Endothelial cell of umbilical vein (primary cell): ENCODE measurements around the gene POLR3GL. TPM values are rescaled to one million over a fixed set of nuclear protein-coding genes. Genes with fewer than 3 reads are reported as not detected.
A peak's percentile ranks its signal among the peaks of the same experiment; 100 is the strongest.

Experiments
- BruUV-seq: library from RNA; stranded (reverse); fragments of 400-500 nt; replicated peaks from 2 replicates; lab custom pipeline; 2021; lab: Mats Ljungman, UMichigan
- CTCF ChIA-PET: fragments of 300-600, 350-600 bp; sonication (Branson Sonifier 250); formaldehyde crosslinking; loops from one replicate; lab custom pipeline; 2021; ENCODE audit warnings: antibody characterized with exemption, inconsistent platforms; lab: Charles Lee
- POLR2A ChIA-PET: fragments of 300-600, 350-600 bp; sonication (Branson Sonifier 250); formaldehyde crosslinking; loops from one replicate; lab custom pipeline; 2021; ENCODE audit warnings: antibody characterized with exemption, inconsistent platforms; lab: Charles Lee
- DNase-seq: peaks from one replicate; pipeline ENCODE4 v3.0.0-alpha.2; 2011; ENCODE audit warnings: low read depth, low spot score
- FAIRE-seq: peaks from 2 replicates; lab custom pipeline; 2011; peaks lifted over from hg19 to GRCh38; lab: Jason Lieb, UNC
- H2AFZ ChIP-seq: 2 replicates; pipeline ENCODE4 v1.6.0; 2012; ENCODE audit warnings: low read depth, low read length, control low read depth, inconsistent platforms
- H3K27ac ChIP-seq: 2 replicates; pipeline ENCODE4 v1.5.1; 2011; ENCODE audit warnings: low read depth, mild to moderate bottlenecking, control low read depth, low read length, moderate library complexity; ENCODE audit not compliant: insufficient read depth
- H3K27me3 ChIP-seq, 2 experiments: 2 replicates each; pipeline versions ENCODE4 v1.6.0 to v1.6.1; 2011; ENCODE audit warnings: low read length in 2 of 2, mixed read lengths in 1 of 2; ENCODE audit not compliant: control insufficient read depth in 2 of 2, insufficient read depth in 2 of 2
- H3K36me3 ChIP-seq, 2 experiments: 2 replicates in 1 of 2; 3 replicates in 1 of 2; pipeline ENCODE4 v1.5.1; 2011; ENCODE audit warnings: low read length in 2 of 2, mild to moderate bottlenecking in 1 of 2, moderate library complexity in 1 of 2; ENCODE audit not compliant: control insufficient read depth in 2 of 2, insufficient read depth in 2 of 2; ENCODE audit errors: extremely low read depth in 1 of 2
- H3K4me1 ChIP-seq: 3 replicates; pipeline ENCODE4 v1.5.1; 2011; ENCODE audit warnings: mild to moderate bottlenecking, low read length; ENCODE audit not compliant: control insufficient read depth, insufficient read depth; ENCODE audit errors: extremely low read depth
- H3K4me2 ChIP-seq: 2 replicates; pipeline ENCODE4 v1.6.1; 2011; ENCODE audit warnings: low read length, control low read depth, mixed read lengths; ENCODE audit not compliant: insufficient read depth
- H3K4me3 ChIP-seq, 3 experiments: fragments of 200-600 bp in 1 of 3; sonication (generic), shearing (Covaris generic) in 1 of 3; replicated peaks in 1 of 3; 2 replicates each; pipeline ENCODE4 v1.5.1; 2011 to 2016; ENCODE audit warnings: control low read depth in 3 of 3, low read length in 3 of 3, mild to moderate bottlenecking in 2 of 3, inconsistent platforms in 1 of 3, low read depth in 1 of 3, moderate library complexity in 1 of 3; ENCODE audit not compliant: insufficient read depth in 1 of 3
- H3K79me2 ChIP-seq: 2 replicates; pipeline ENCODE4 v1.6.0; 2012; ENCODE audit warnings: low read length, inconsistent platforms; ENCODE audit not compliant: control insufficient read depth, insufficient read depth
- H3K9ac ChIP-seq: replicated peaks from 2 replicates; pipeline ENCODE3; 2011; ENCODE audit warnings: low read length, control low read depth; ENCODE audit not compliant: insufficient read depth; ENCODE audit errors: extremely low read depth
- H3K9me1 ChIP-seq: replicated peaks from 3 replicates; pipeline ENCODE4 v1.6.0; 2011; ENCODE audit warnings: mild to moderate bottlenecking, low read length; ENCODE audit not compliant: control insufficient read depth, insufficient read depth; ENCODE audit errors: extremely low read depth
- H3K9me3 ChIP-seq: replicated peaks from 2 replicates; pipeline ENCODE4 v1.5.1; 2012; ENCODE audit warnings: low read length, inconsistent platforms; ENCODE audit not compliant: control insufficient read depth, insufficient read depth
- H4K20me1 ChIP-seq: replicated peaks from 2 replicates; pipeline ENCODE3; 2011; ENCODE audit warnings: mild to moderate bottlenecking, low read length; ENCODE audit not compliant: control insufficient read depth, insufficient read depth; ENCODE audit errors: extremely low read depth
- CTCF ChIP-seq, 2 donors: IDR thresholded peaks; 1 replicate in 1 of 2; 2 replicates in 1 of 2; pipeline ENCODE4 v1.5.1; 2011; ENCODE audit warnings: low read length in 2 of 2, mild to moderate bottlenecking in 2 of 2, moderate library complexity in 2 of 2, control low read depth in 1 of 2, inconsistent platforms in 1 of 2, low read depth in 1 of 2; ENCODE audit not compliant: insufficient read depth in 1 of 2; ENCODE audit errors: extremely low read depth in 1 of 2
- EZH2 ChIP-seq: IDR thresholded peaks from 2 replicates; pipeline ENCODE4 v1.6.1; 2012; ENCODE audit warnings: borderline replicate concordance, low read depth, mild to moderate bottlenecking, moderate library complexity, low read length, inconsistent platforms; ENCODE audit not compliant: severe bottlenecking
- FOS ChIP-seq: IDR thresholded peaks from 2 replicates; pipeline ENCODE4 v1.6.1; 2011; ENCODE audit warnings: mild to moderate bottlenecking, low read length, moderate library complexity, borderline replicate concordance; ENCODE audit not compliant: insufficient read depth
- GATA2 ChIP-seq: IDR thresholded peaks from 2 replicates; pipeline ENCODE4 v1.7.0; 2011; ENCODE audit warnings: low read depth, mild to moderate bottlenecking, moderate library complexity, mixed read lengths, low read length; ENCODE audit not compliant: insufficient read length, insufficient read depth
- JUN ChIP-seq: IDR thresholded peaks from 2 replicates; pipeline ENCODE4 v1.6.1; 2011; ENCODE audit warnings: borderline replicate concordance, low read depth; ENCODE audit not compliant: insufficient read length, insufficient read depth
- MAX ChIP-seq: IDR thresholded peaks from 2 replicates; pipeline ENCODE4 v1.6.1; 2011; ENCODE audit not compliant: insufficient read depth, insufficient read length
- MYC ChIP-seq: IDR thresholded peaks from one replicate; pipeline ENCODE4 v1.6.1; 2011; ENCODE audit warnings: mild to moderate bottlenecking, low read depth, low read length
- POLR2A ChIP-seq: IDR thresholded peaks from 2 replicates; pipeline ENCODE4 v1.6.1; 2012; ENCODE audit warnings: low read depth, mild to moderate bottlenecking, control low read depth, low read length
- POLR2AphosphoS5 ChIP-seq: IDR thresholded peaks from 2 replicates; pipeline ENCODE4 v1.6.1; 2012; ENCODE audit warnings: low read depth, mild to moderate bottlenecking, control low read depth, low read length, moderate library complexity; ENCODE audit not compliant: insufficient read depth
- dilution Hi-C: fragments of 300-500 bp; cut with MboI; formaldehyde crosslinking; loops from one replicate; pipeline ENCODE4 v1.15.0; 2019; ENCODE audit warnings: low sequenced_read_pairs; ENCODE audit not compliant: extremely low pct_ligation_motif_present
- intact Hi-C: fragments of 100-400 bp; cut with micrococcal nuclease; formaldehyde crosslinking; loops from one replicate; pipeline ENCODE4 v1.10.0; 2022
- polyA plus RNA-seq, 4 experiments: library from polyadenylated mRNA; depleted of rRNA in 3 of 4; stranded (reverse) in 3 of 4; unstranded in 1 of 4; fragments of >200 nt; gene quantifications; 2 replicates each; pipeline versions ENCODE4 v1.2.1 to v1.2.3, GENCODE V29; 2011 to 2012; ENCODE audit warnings: missing spikeins in 1 of 4
- total RNA-seq: library from RNA; stranded (reverse); gene quantifications from 2 replicates; pipeline ENCODE4 v1.2.3, GENCODE V29; 2021

The POLR3GL gene
- total and polyA plus RNA-seq, 2 donors (not counting 3 experiments of a cell fraction or from before 2014, with no cell fraction given), result 12.4 to 15.3 TPM

GRCh38 chr1:145995964-145996432 is 31.5 kb downstream of the POLR3GL start:
- CTCF ChIA-PET, result interaction anchor here (0.9 to 10.4 kb wide), 3 partner anchors 11 to 38 kb away, joined by 3 to 87 read pairs (median 25); partner anchors contain the start of gene LIX1L

More at GRCh38 chr1:145995964-145996432, 31.5 kb downstream of the POLR3GL start:
- peaks cover 10% of the 10 kb centered on the region for H3K79me2 ChIP-seq
- TF ChIP-seq EZH2 (no peak), POLR2AphosphoS5 (no peak), MYC (no peak), CTCF (IDR thresholded peaks at IDR 0.05; ENCODE audit: extremely low read depth in 1 of 2, insufficient read depth in 1 of 2, low read depth in 1 of 2, low read length in 2 of 2) (no peak), POLR2A (no peak), GATA2 (no peak), FOS (no peak), MAX (no peak), JUN (no peak)
- intact Hi-C loops, result loop anchor here (1.0 kb wide), 2 partner anchors 19 to 32 kb away; partner anchors contain the start of genes ANKRD34A and POLR3GL
- dilution Hi-C loops, result no loop called here
- POLR2A ChIA-PET, result interaction anchor here (0.9 kb wide), 1 partner anchor 16 kb away, joined by 3 read pairs; no protein-coding TSS in a partner anchor
- H3K4me2 ChIP-seq, result peak overlapping the region; percentile 98
- BruUV-seq, result TSS peak; percentile 70
- H3K9me3 ChIP-seq, result no peaks in the 10 kb centered on the region
- H3K4me3 ChIP-seq, result peak overlapping the region; percentile 97 to 98 (median 98)
- no peaks in the 10 kb centered on the region for H4K20me1 ChIP-seq
- peaks cover 2 to 16% of the 10 kb centered on the region in 2 experiments for H3K36me3 ChIP-seq
- H3K27me3 ChIP-seq, result no peaks in the 10 kb centered on the region
- H2AFZ ChIP-seq, result peak overlapping the region; percentile 72
- no peak overlapping the region for H3K27ac ChIP-seq
- H3K9ac ChIP-seq, result peak overlapping the region; percentile 49
- FAIRE-seq (no peak), DNase-seq (peak; percentile 23)
- peaks cover 19% of the 10 kb centered on the region for H3K4me1 ChIP-seq
- no peaks in the 10 kb centered on the region for H3K9me1 ChIP-seq
